ENCODE data around the gene BACH2.

DNA sequence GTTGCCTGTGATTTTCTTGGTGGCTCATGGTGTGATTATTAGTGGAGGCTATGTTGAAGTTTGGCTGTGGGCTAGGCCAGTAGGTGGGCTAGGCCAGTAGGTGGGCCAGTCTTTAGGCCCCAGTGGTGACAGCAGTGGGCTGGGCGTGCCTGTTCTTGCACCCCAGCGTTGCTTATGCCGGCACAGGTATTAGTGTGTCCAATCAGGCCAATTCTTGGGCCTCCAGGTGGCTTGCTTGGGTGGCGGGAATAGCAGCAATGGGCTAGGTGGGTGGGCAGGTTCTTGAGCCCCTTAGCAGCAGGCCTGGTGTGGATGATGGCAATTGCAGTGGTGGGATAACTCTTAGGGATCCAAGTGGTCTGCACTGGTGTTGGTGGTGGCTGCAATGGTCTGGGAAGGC lies 379.4 kb downstream of the BACH2 start:
- TF ChIP-seq, protein P1, sequence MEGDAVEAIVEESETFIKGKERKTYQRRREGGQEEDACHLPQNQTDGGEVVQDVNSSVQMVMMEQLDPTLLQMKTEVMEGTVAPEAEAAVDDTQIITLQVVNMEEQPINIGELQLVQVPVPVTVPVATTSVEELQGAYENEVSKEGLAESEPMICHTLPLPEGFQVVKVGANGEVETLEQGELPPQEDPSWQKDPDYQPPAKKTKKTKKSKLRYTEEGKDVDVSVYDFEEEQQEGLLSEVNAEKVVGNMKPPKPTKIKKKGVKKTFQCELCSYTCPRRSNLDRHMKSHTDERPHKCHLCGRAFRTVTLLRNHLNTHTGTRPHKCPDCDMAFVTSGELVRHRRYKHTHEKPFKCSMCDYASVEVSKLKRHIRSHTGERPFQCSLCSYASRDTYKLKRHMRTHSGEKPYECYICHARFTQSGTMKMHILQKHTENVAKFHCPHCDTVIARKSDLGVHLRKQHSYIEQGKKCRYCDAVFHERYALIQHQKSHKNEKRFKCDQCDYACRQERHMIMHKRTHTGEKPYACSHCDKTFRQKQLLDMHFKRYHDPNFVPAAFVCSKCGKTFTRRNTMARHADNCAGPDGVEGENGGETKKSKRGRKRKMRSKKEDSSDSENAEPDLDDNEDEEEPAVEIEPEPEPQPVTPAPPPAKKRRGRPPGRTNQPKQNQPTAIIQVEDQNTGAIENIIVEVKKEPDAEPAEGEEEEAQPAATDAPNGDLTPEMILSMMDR (IDR thresholded peaks at IDR 0.05) = no peak
- no peak for TF ChIP-seq POLR2A (IDR thresholded peaks at IDR 0.05)
